Adipose tissue (tissue), 3 donors: ENCODE measurements around the gene CDC42EP2. TPM values are rescaled to one million over a fixed set of nuclear protein-coding genes. Genes with fewer than 3 reads are reported as not detected.

Experiments used
- polyA plus RNA-seq, 3 donors: library from polyadenylated mRNA; stranded (reverse); fragments of 200-250 nt; gene quantifications; one replicate each; pipeline ENCODE4 v1.2.3, GENCODE V29; 2013
- donor health status: healthy with polysubstance abuse.
- donor health status: Bipolar disorder and iron deficiency.
- donor health status: healthy.

The CDC42EP2 gene
- polyA plus RNA-seq, 3 donors, result 5.4 to 82.5 (median 50.2) TPM

Other genes with a start within 250 kb of the CDC42EP2 start
- 1 to 10 TPM in 1 of 3 donors, under 1 TPM in 2; 0.39 to 1.3 (median 0.52) TPM for gene CDCA5, start 230.8 kb upstream of the CDC42EP2 start, polyA plus RNA-seq
- gene ZFPL1, start 230.6 kb upstream of the CDC42EP2 start, polyA plus RNA-seq, result 10 to 100 TPM; 29.7 to 40.9 (median 35.5) TPM
- 100 to 1,000 TPM; 109 to 192 (median 128) TPM for gene VPS51, start 218.7 kb upstream of the CDC42EP2 start, polyA plus RNA-seq
- 100 to 1,000 TPM in 1 of 3 donors, 10 to 100 TPM in 2; 25.3 to 151 (median 78.4) TPM for gene TM7SF2, start 203.0 kb upstream of the CDC42EP2 start, polyA plus RNA-seq
- gene ZNHIT2, start 197.2 kb upstream of the CDC42EP2 start, polyA plus RNA-seq, result 10 to 100 TPM in 2 of 3 donors, 1 to 10 TPM in 1; 5.1 to 15.1 (median 12.3) TPM
- gene FAU, start 192.7 kb upstream of the CDC42EP2 start, polyA plus RNA-seq, result 1,000 to 10,000 TPM in 1 of 3 donors, 100 to 1,000 TPM in 2; 732 to 1,153 (median 967) TPM
- 10 to 100 TPM; 22.3 to 32.5 (median 30.9) TPM for gene MRPL49, start 192.5 kb upstream of the CDC42EP2 start, polyA plus RNA-seq
- 10 to 100 TPM; 17.0 to 43.7 (median 31.3) TPM for gene SYVN1, start 180.3 kb upstream of the CDC42EP2 start, polyA plus RNA-seq
- gene SPDYC, start 144.6 kb upstream of the CDC42EP2 start, polyA plus RNA-seq, result not detected
- gene CAPN1, start 132.9 kb upstream of the CDC42EP2 start, polyA plus RNA-seq, result 10 to 100 TPM; 54.6 to 82.1 (median 75.0) TPM
- gene POLA2, start 52.9 kb upstream of the CDC42EP2 start, polyA plus RNA-seq, result 1 to 10 TPM; 2.3 to 5.4 (median 3.0) TPM
- 10 to 100 TPM; 15.7 to 25.3 (median 20.2) TPM for gene DPF2, start 19.0 kb downstream of the CDC42EP2 start, polyA plus RNA-seq
- gene TIGD3, start 39.9 kb downstream of the CDC42EP2 start, polyA plus RNA-seq, result under 1 TPM; 0.04 to 0.45 (median 0.08) TPM
- gene SLC25A45, start 67.8 kb downstream of the CDC42EP2 start, polyA plus RNA-seq, result 10 to 100 TPM in 1 of 3 donors, 1 to 10 TPM in 2; 7.2 to 18.5 (median 8.2) TPM
- 10 to 100 TPM; 16.5 to 30.6 (median 17.3) TPM for gene FRMD8, start 71.8 kb downstream of the CDC42EP2 start, polyA plus RNA-seq
- 1,000 to 10,000 TPM in 1 of 3 donors, 100 to 1,000 TPM in 2; 598 to 1,041 (median 691) TPM for gene NEAT1, start 107.9 kb downstream of the CDC42EP2 start, polyA plus RNA-seq
- 1,000 to 10,000 TPM in 1 of 3 donors, 100 to 1,000 TPM in 1, 10 to 100 TPM in 1; 88.8 to 1,293 (median 187) TPM for gene MALAT1, start 184.2 kb downstream of the CDC42EP2 start, polyA plus RNA-seq
- 10 to 100 TPM; 55.1 to 77.2 (median 63.0) TPM for gene SCYL1, start 210.2 kb downstream of the CDC42EP2 start, polyA plus RNA-seq
- 10 to 100 TPM; 44.3 to 69.5 (median 55.4) TPM for gene LTBP3, start 243.5 kb downstream of the CDC42EP2 start, polyA plus RNA-seq